K562 (cell line): ENCODE results near the gene NREP. TPM values are rescaled to one million over a fixed set of nuclear protein-coding genes. Genes with fewer than 3 reads are reported as not detected.

Experiments used
- ATAC-seq: fragments of 200-7000 bp; cut with Tn5 transposase; 3 replicates; pipeline ENCODE4 v1.9.1; 2020; ENCODE audit warnings: moderate library complexity
- BruUV-seq: library from RNA; stranded (reverse); fragments of 400-500 nt; replicated peaks from 2 replicates; lab custom pipeline; 2021; lab: Mats Ljungman, UMichigan
- CTCF ChIA-PET: fragments of 300-600 bp; formaldehyde crosslinking; extraction: SDS; loops from one replicate; lab custom pipeline; 2021; ENCODE audit warnings: low intra/inter-chr PET ratio; lab: Yijun Ruan, JAX
- POLR2A ChIA-PET: fragments of 300-600, 350-650 bp; sonication (Branson Sonifier 250); formaldehyde crosslinking; extraction: SDS; loops from one replicate; lab custom pipeline; 2021; ENCODE audit warnings: antibody characterized with exemption, inconsistent platforms; lab: Yijun Ruan, JAX
- DNase-seq, 4 experiments: peaks; one replicate each; pipeline versions ENCODE4 v3.0.0 to v3.0.0-alpha.2; 2011 to 2018; ENCODE audit warnings: low spot score in 3 of 4, mixed read lengths in 3 of 4; ENCODE audit errors: extremely low read depth in 1 of 4
- FAIRE-seq: peaks from 2 replicates; lab custom pipeline; 2011; peaks lifted over from hg19 to GRCh38; lab: Jason Lieb, UNC
- H2AFZ ChIP-seq: 2 replicates; pipeline ENCODE4 v1.6.0; 2011; ENCODE audit warnings: low read depth, low read length, control low read depth, inconsistent platforms
- H3K27ac ChIP-seq: fragments of 200-600 bp; 3 replicates; pipeline ENCODE4 v1.8.0; 2011; ENCODE audit warnings: low read depth, mild to moderate bottlenecking, control low read depth, inconsistent platforms, low read length, moderate library complexity, mixed read lengths; ENCODE audit errors: extremely low read depth
- H3K27me3 ChIP-seq, 2 experiments: fragments of 300-600 bp in 1 of 2; 2 replicates in 1 of 2; 3 replicates in 1 of 2; pipeline versions ENCODE4 v1.6.0 to v1.8.0; 2011; ENCODE audit warnings: inconsistent platforms in 2 of 2, low read length in 2 of 2, mild to moderate bottlenecking in 1 of 2, mixed read lengths in 1 of 2, moderate library complexity in 1 of 2; ENCODE audit not compliant: control insufficient read depth in 2 of 2, insufficient read depth in 2 of 2
- H3K36me3 ChIP-seq: fragments of 300-600 bp; 3 replicates; pipeline ENCODE4 v1.8.0; 2011; ENCODE audit warnings: mild to moderate bottlenecking, low read length, inconsistent platforms; ENCODE audit not compliant: control insufficient read depth, insufficient read depth
- H3K4me1 ChIP-seq, 2 experiments: fragments of 200-600 bp in 1 of 2; replicated peaks in 1 of 2; 2 replicates in 1 of 2; 3 replicates in 1 of 2; pipeline versions ENCODE4 v1.5.1 to v1.8.0; 2011; ENCODE audit warnings: inconsistent platforms in 2 of 2, low read length in 2 of 2, mild to moderate bottlenecking in 1 of 2, mixed read lengths in 1 of 2, moderate library complexity in 1 of 2; ENCODE audit not compliant: control insufficient read depth in 2 of 2, insufficient read depth in 2 of 2
- H3K4me2 ChIP-seq: 2 replicates; pipeline ENCODE4 v1.6.1; 2011; ENCODE audit warnings: low read length, control low read depth, inconsistent platforms, mixed read lengths; ENCODE audit not compliant: insufficient read depth
- H3K4me3 ChIP-seq: fragments of 200-600 bp; sonication (generic), shearing (Covaris generic); 2 replicates; pipeline ENCODE4 v1.5.1; 2016; ENCODE audit warnings: control low read depth, inconsistent platforms
- H3K79me2 ChIP-seq: fragments of 200-600 bp; 3 replicates; pipeline ENCODE4 v1.8.0; 2011; ENCODE audit warnings: low read length, inconsistent platforms; ENCODE audit not compliant: control insufficient read depth, insufficient read depth
- H3K9ac ChIP-seq, 2 experiments: 2 replicates each; pipeline versions ENCODE4 v1.6.0 to v1.6.1; 2011; ENCODE audit warnings: low read depth in 2 of 2, low read length in 2 of 2, control low read depth in 1 of 2, inconsistent platforms in 1 of 2, mild to moderate bottlenecking in 1 of 2, mixed read lengths in 1 of 2; ENCODE audit not compliant: insufficient read depth in 1 of 2
- H3K9me1 ChIP-seq: one replicate; pipeline ENCODE4 v1.6.0; 2011; ENCODE audit warnings: inconsistent platforms, mild to moderate bottlenecking, low read length, moderate library complexity; ENCODE audit not compliant: control insufficient read depth, insufficient read depth
- H3K9me3 ChIP-seq: replicated peaks from 2 replicates; pipeline ENCODE4 v1.5.1; 2011; ENCODE audit warnings: low read depth, low read length, inconsistent platforms; ENCODE audit not compliant: control insufficient read depth, insufficient read depth
- H4K20me1 ChIP-seq: replicated peaks from 2 replicates; pipeline ENCODE4 v1.6.1; 2011; ENCODE audit warnings: low read length, inconsistent platforms, mixed read lengths; ENCODE audit not compliant: control insufficient read depth, insufficient read depth
- FOXP4 ChIP-seq: sonication (generic); formaldehyde crosslinking; IDR thresholded peaks from 2 replicates; pipeline ENCODE4 v1.8.0; 2022; ENCODE audit warnings: mild to moderate bottlenecking, missing genetic modification reagents, borderline replicate concordance
- HINFP ChIP-seq: fragments of 450-650 bp; conservative IDR thresholded peaks from 2 replicates; pipeline ENCODE4 v1.6.1; 2016; ENCODE audit warnings: missing genetic modification characterization, low read depth, mild to moderate bottlenecking, control low read depth, missing compliant biosample characterization
- NFYB ChIP-seq: IDR thresholded peaks from 2 replicates; pipeline ENCODE4 v1.6.1; 2011; ENCODE audit warnings: mild to moderate bottlenecking, moderate library complexity; ENCODE audit not compliant: insufficient read length; ENCODE audit errors: extremely low read depth
- PATZ1 ChIP-seq: fragments of 250-450 bp; sonication (Bioruptor Pico); IDR thresholded peaks from 2 replicates; pipeline ENCODE4 v1.5.0; 2020; ENCODE audit warnings: mild to moderate bottlenecking, borderline replicate concordance
- WHSC1 ChIP-seq: IDR thresholded peaks from one replicate; pipeline ENCODE4 v1.6.1; 2012; ENCODE audit warnings: low read length, control low read depth, inconsistent platforms
- YBX1 ChIP-seq: fragments of 450-650 bp; IDR thresholded peaks from 2 replicates; pipeline ENCODE4 v1.7.1; 2016; ENCODE audit warnings: mild to moderate bottlenecking
- ZBTB8A ChIP-seq: fragments of 450-650 bp; IDR thresholded peaks from 2 replicates; pipeline ENCODE4 v1.6.1; 2018; ENCODE audit warnings: mild to moderate bottlenecking, moderate library complexity; ENCODE audit not compliant: partially characterized antibody
- ZFP36 ChIP-seq: fragments of 150-350 bp; IDR thresholded peaks from 2 replicates; pipeline ENCODE4 v1.6.1; 2018; ENCODE audit warnings: low read length, low read depth; ENCODE audit not compliant: partially characterized antibody
- ZMIZ1 ChIP-seq, 2 experiments: fragments of 150-350 bp in 1 of 2; IDR thresholded peaks; 2 replicates each; pipeline ENCODE4 v1.6.1; 2012 to 2016; ENCODE audit warnings: low read depth in 2 of 2, low read length in 2 of 2, mild to moderate bottlenecking in 1 of 2, moderate library complexity in 1 of 2
- ZNF12 ChIP-seq: sonication (generic); formaldehyde crosslinking; IDR thresholded peaks from 2 replicates; pipeline ENCODE4 v1.4.0; 2020; ENCODE audit warnings: mild to moderate bottlenecking, missing genetic modification reagents
- ZNF140 ChIP-seq: fragments of 250-450 bp; sonication (Bioruptor Pico); IDR thresholded peaks from 2 replicates; pipeline ENCODE4 v1.8.0; 2021; ENCODE audit warnings: moderate library complexity, mild to moderate bottlenecking, inconsistent platforms
- WGBS: fragments of 100-300 bp; shearing (Covaris generic); methylation state at CpG from one replicate; pipeline ENCODE4 v1.1.6; 2016; ENCODE audit warnings: low coverage, mixed read lengths; ENCODE audit not compliant: insufficient coverage; ENCODE audit errors: missing lambda C conversion rate; 5-methylcytosine and 5-hydroxymethylcytosine counted together
- in situ Hi-C: fragments of 300-500 bp; cut with MboI; formaldehyde crosslinking; loops from 4 replicates; pipeline ENCODE4 v1.15.0; 2018; ENCODE audit warnings: inconsistent platforms, mixed read lengths
- intact Hi-C: fragments of 100-400 bp; cut with micrococcal nuclease; formaldehyde crosslinking; loops from 2 replicates; pipeline ENCODE4 v1.14.2; 2022
- polyA plus RNA-seq, 8 experiments: library from polyadenylated mRNA; depleted of rRNA in 4 of 8; stranded (reverse) in 5 of 8; unstranded in 3 of 8; fragments of >200 nt; fragmentation: Nextera tagmentation in 2 of 8; fragmentation: Illumina TruSeq in 1 of 8; extraction: Ambion mirVana in 2 of 8; extraction: Trizol in 1 of 8; gene quantifications; 2 replicates each; pipeline versions ENCODE4 v1.2.1 to v1.2.3, GENCODE V29; 2011 to 2014; ENCODE audit warnings: inconsistent platforms in 1 of 8, missing spikeins in 1 of 8
- total RNA-seq, 7 experiments: library from RNA; depleted of rRNA in 6 of 7; stranded (reverse); fragments of >200 nt in 6 of 7; fragmentation: Illumina TruSeq in 2 of 7; extraction: Trizol in 2 of 7; gene quantifications; 2 replicates each; pipeline versions ENCODE4 v1.2.1 to v1.2.3, GENCODE V29; 2011 to 2021; ENCODE audit warnings: low replicate concordance in 1 of 7

NREP gene
- total and polyA plus RNA-seq, 9 of the 15 experiments (the other 6 are each of a cell fraction or from before 2014, with no cell fraction given) = 0.08 to 0.58 (median 0.23) TPM; not detected in 1

- no peak for TF ChIP-seq ZMIZ1 (IDR thresholded peaks at IDR 0.05; ENCODE audit: low read depth in 2 of 2, low read length in 2 of 2)
- no peak for TF ChIP-seq WHSC1
- TF ChIP-seq PATZ1 = no peak
Measured at GRCh38 chr5:111806753-111807152, 49.8 kb upstream of the NREP start (continued).

- no peak overlapping the region for H3K4me3 ChIP-seq
- no peaks in the 10 kb centered on the region for H3K79me2 ChIP-seq
- ATAC-seq = no peak
- H2AFZ ChIP-seq = no peak overlapping the region
- POLR2A ChIA-PET = no interaction called here
- no peaks in the 10 kb centered on the region for H3K9me3 ChIP-seq
- no peak for FAIRE-seq
- no peak for TF ChIP-seq ZNF140
- no peak for TF ChIP-seq FOXP4
- no peak for TF ChIP-seq ZNF12 (CRISPR knock-in tag)
- TF ChIP-seq YBX1 = no peak
- no peak for TF ChIP-seq NFYB
- no peak for TF ChIP-seq HINFP (tag)
- TF ChIP-seq ZFP36 = no peak
- TF ChIP-seq ZBTB8A = no peak
- no peak overlapping the region for H3K4me2 ChIP-seq
- in situ Hi-C loops = no loop called here
- intact Hi-C loops = no loop called here
- H4K20me1 ChIP-seq = no peaks in the 10 kb centered on the region
- no peaks in the 10 kb centered on the region for H3K36me3 ChIP-seq
- DNase-seq = no peak
- H3K4me1 ChIP-seq = no peaks in the 10 kb centered on the region
- no peaks in the 10 kb centered on the region for H3K9me1 ChIP-seq
- WGBS = 0% methylated on average over 2 of the region's 2 CpGs
- H3K27me3 ChIP-seq = no peaks in the 10 kb centered on the region
- CTCF ChIA-PET = no interaction called here
- H3K9ac ChIP-seq = no peak overlapping the region
- no TSS peak for BruUV-seq
- H3K27ac ChIP-seq = no peak overlapping the region
Measured at GRCh38 chr5:111806156-111806555, 49.2 kb upstream of the NREP start.
